CD4-positive, alpha-beta memory T cell (primary cell): ENCODE data around the gene RIBC2. TPM values are rescaled to one million over a fixed set of nuclear protein-coding genes. Genes with fewer than 3 reads are reported as not detected.
"Not testable (repeated sequence)": the region's sequence is repeated elsewhere in the genome, so short reads cannot be mapped to it uniquely, and the experiment has no call there.

Experiments used
- CTCF ChIA-PET: fragments of 350-600 bp; sonication (Branson Sonifier 250); formaldehyde crosslinking; loops from one replicate; lab custom pipeline; 2021; ENCODE audit warnings: inconsistent platforms; ENCODE audit not compliant: partially characterized antibody; lab: Charles Lee
- POLR2A ChIA-PET: fragments of 350-600 bp; sonication (Branson Sonifier 250); formaldehyde crosslinking; loops from one replicate; lab custom pipeline; 2021; ENCODE audit not compliant: partially characterized antibody; lab: Charles Lee
- DNase-seq, 5 donors: peaks; one replicate each; pipeline versions ENCODE4 v3.0.0 to v3.0.0-alpha.2; 2020 to 2022; ENCODE audit warnings: mixed read lengths in 1 of 5
- H3K27ac ChIP-seq: one replicate; pipeline ENCODE4 v1.7.0; 2013; ENCODE audit warnings: low read depth, low read length
- H3K27me3 ChIP-seq: 2 replicates; pipeline ENCODE4 v1.7.0; 2013; ENCODE audit warnings: mild to moderate bottlenecking, low read length, moderate library complexity; ENCODE audit not compliant: insufficient read depth
- H3K36me3 ChIP-seq: 2 replicates; pipeline ENCODE4 v1.7.0; 2013; ENCODE audit warnings: mild to moderate bottlenecking, low read length, moderate library complexity; ENCODE audit not compliant: insufficient read depth
- H3K4me1 ChIP-seq: 2 replicates; pipeline ENCODE4 v1.7.0; 2013; ENCODE audit warnings: mild to moderate bottlenecking, low read length, moderate library complexity; ENCODE audit not compliant: insufficient read depth
- H3K4me3 ChIP-seq, 2 donors: one replicate each; pipeline ENCODE4 v1.7.0; 2013; ENCODE audit warnings: low read length in 2 of 2, mild to moderate bottlenecking in 1 of 2
- H3K9me3 ChIP-seq, 2 donors: one replicate each; pipeline ENCODE4 v1.7.0; 2013; ENCODE audit warnings: low read length in 2 of 2, control low read depth in 1 of 2; ENCODE audit not compliant: control insufficient read depth in 1 of 2
- H3K27ac Mint-ChIP-seq, 7 donors: one replicate each; pipeline ENCODE4 v1.8.0; 2020 to 2021; ENCODE audit warnings: mixed read lengths in 7 of 7, mild to moderate bottlenecking in 6 of 7, inconsistent platforms in 3 of 7, moderate library complexity in 3 of 7
- H3K27me3 Mint-ChIP-seq, 2 donors: one replicate each; pipeline ENCODE4 v1.8.0; 2020 to 2021; ENCODE audit warnings: mixed read lengths in 2 of 2
- H3K36me3 Mint-ChIP-seq, 2 donors: one replicate each; pipeline ENCODE4 v1.8.0; 2020 to 2021; ENCODE audit warnings: mixed read lengths in 2 of 2, inconsistent platforms in 1 of 2, mild to moderate bottlenecking in 1 of 2
- H3K4me1 Mint-ChIP-seq, 4 donors: one replicate each; pipeline ENCODE4 v1.8.0; 2020 to 2021; ENCODE audit warnings: mixed read lengths in 4 of 4, mild to moderate bottlenecking in 1 of 4
- H3K4me3 Mint-ChIP-seq, 8 donors: one replicate each; pipeline ENCODE4 v1.8.0; 2020 to 2021; ENCODE audit warnings: mixed read lengths in 8 of 8, mild to moderate bottlenecking in 7 of 8, moderate library complexity in 6 of 8, inconsistent platforms in 3 of 8
- H3K9me3 Mint-ChIP-seq, 8 donors: one replicate each; pipeline ENCODE4 v1.8.0; 2020 to 2021; ENCODE audit warnings: mixed read lengths in 8 of 8, mild to moderate bottlenecking in 5 of 8, inconsistent platforms in 3 of 8, moderate library complexity in 1 of 8
- intact Hi-C: fragments of 100-400 bp; cut with micrococcal nuclease; formaldehyde crosslinking; loops from one replicate; pipeline ENCODE4 v1.15.1; 2023
- polyA plus RNA-seq, 2 donors: library from polyadenylated mRNA; unstranded; fragments of 300-500 nt; fragmentation: Illumina TruSeq; gene quantifications; one replicate each; pipeline ENCODE4 v1.2.3, GENCODE V29; 2021
- total RNA-seq, 2 experiments: library from RNA; stranded (reverse); gene quantifications; one replicate each; pipeline ENCODE4 v1.2.3, GENCODE V29; 2021

Gene RIBC2
- total and polyA plus RNA-seq, 4 experiments from 2014 or later = 0.13 TPM; not detected in 3

GRCh38 chr22:45429981-45430775 is 16.7 kb downstream of the RIBC2 start:
- Histone ChIP-seq H3K9me3 (no peaks in the 10 kb centered on the region), H3K36me3 (no peaks in the 10 kb centered on the region), H3K4me3 (no peak overlapping the region), H3K27me3 (no peaks in the 10 kb centered on the region), H3K27ac (no peak overlapping the region), H3K4me1 (no peaks in the 10 kb centered on the region)
- ChIA-PET CTCF (interaction anchor here (1.3 kb wide), 1 partner anchor 10 kb away, joined by 3 read pairs; no protein-coding TSS in a partner anchor), POLR2A (no interaction called here)
- H3K9me3 Mint-ChIP-seq = peaks cover 0 to 7% (median 0%) of the 10 kb centered on the region in 8 donors
- H3K4me1 Mint-ChIP-seq = peaks cover 0 to 1% (median under 1%) of the 10 kb centered on the region in 4 donors
- intact Hi-C loops = no loop called here
- DNase-seq = no peak
- no peak overlapping the region for H3K27ac Mint-ChIP-seq
- no peaks in the 10 kb centered on the region for H3K36me3 Mint-ChIP-seq
- H3K4me3 Mint-ChIP-seq = no peak overlapping the region
- no peaks in the 10 kb centered on the region for H3K27me3 Mint-ChIP-seq

- ChIA-PET POLR2A (no interaction called here), CTCF (interaction anchor here (1.7 kb wide), 1 partner anchor 160 kb away, joined by 3 read pairs; no protein-coding TSS in a partner anchor)
- intact Hi-C loops = no loop called here
- Mint-ChIP-seq H3K27ac (no peak overlapping the region), H3K36me3 (no peaks in the 10 kb centered on the region), H3K27me3 (no peaks in the 10 kb centered on the region), H3K4me1 (peaks cover 6 to 8% (median 7%) of the 10 kb centered on the region in 4 donors), H3K9me3 (peaks cover 0 to 7% (median 0%) of the 10 kb centered on the region in 8 donors), H3K4me3 (no peak overlapping the region)
- Histone ChIP-seq H3K27ac (no peak overlapping the region), H3K4me1 (peaks cover 6% of the 10 kb centered on the region), H3K4me3 (no peak overlapping the region), H3K27me3 (no peaks in the 10 kb centered on the region), H3K36me3 (no peaks in the 10 kb centered on the region), H3K9me3 (no peaks in the 10 kb centered on the region)
- DNase-seq = no peak
Measured at GRCh38 chr22:45430871-45431270, 17.4 kb downstream of the RIBC2 start.

- no peak overlapping the region for H3K27ac ChIP-seq
- POLR2A ChIA-PET = interaction anchor here (0.5 kb wide), 1 partner anchor 17 kb away, joined by 3 read pairs; no protein-coding TSS in a partner anchor
- no peaks in the 10 kb centered on the region for H3K36me3 ChIP-seq
- H3K9me3 ChIP-seq = no peaks in the 10 kb centered on the region
- H3K27me3 ChIP-seq = no peaks in the 10 kb centered on the region
- Mint-ChIP-seq H3K27ac (no peak overlapping the region), H3K4me3 (no peak overlapping the region), H3K4me1 (peaks cover 6 to 14% (median 9%) of the 10 kb centered on the region in 4 donors), H3K9me3 (no peaks in the 10 kb centered on the region), H3K27me3 (no peaks in the 10 kb centered on the region), H3K36me3 (no peaks in the 10 kb centered on the region)
- H3K4me3 ChIP-seq = no peak overlapping the region
- DNase-seq = no peak
- CTCF ChIA-PET = no interaction called here
- intact Hi-C loops = no loop called here
- H3K4me1 ChIP-seq = peaks cover 8% of the 10 kb centered on the region
Measured at GRCh38 chr22:45434981-45435380, 21.5 kb downstream of the RIBC2 start.

- ChIA-PET POLR2A (no interaction called here), CTCF (interaction anchor here (3.1 kb wide), 1 partner anchor 168 kb away, joined by 32 read pairs; no protein-coding TSS in a partner anchor)
- Mint-ChIP-seq H3K27me3 (no peaks in the 10 kb centered on the region), H3K4me3 (no peak overlapping the region), H3K36me3 (no peaks in the 10 kb centered on the region), H3K4me1 (peaks cover 6 to 16% (median 11%) of the 10 kb centered on the region in 4 donors), H3K27ac (peak overlapping the region in 3 of 7 donors; percentile 14 to 74 (median 47)), H3K9me3 (no peaks in the 10 kb centered on the region)
- H3K9me3 ChIP-seq = no peaks in the 10 kb centered on the region
- no peak overlapping the region for H3K27ac ChIP-seq
- peak; percentile 75 to 80 (median 76) for DNase-seq
- no peaks in the 10 kb centered on the region for H3K27me3 ChIP-seq
- no peak overlapping the region for H3K4me3 ChIP-seq
- intact Hi-C loops = no loop called here
- H3K36me3 ChIP-seq = no peaks in the 10 kb centered on the region
- peaks cover 8% of the 10 kb centered on the region for H3K4me1 ChIP-seq
Measured at GRCh38 chr22:45435544-45436139, 22.1 kb downstream of the RIBC2 start.

GRCh38 chr22:45436871-45437517 is 23.5 kb downstream of the RIBC2 start:
- POLR2A ChIA-PET = interaction anchor here (0.6 kb wide), 1 partner anchor 1101 kb away, joined by 3 read pairs; no protein-coding TSS in a partner anchor

GRCh38 chr22:45438336-45438735 is 24.8 kb downstream of the RIBC2 start:
- H3K27me3 ChIP-seq = no peaks in the 10 kb centered on the region
- H3K4me1 ChIP-seq = peaks cover 8% of the 10 kb centered on the region
- no peak for DNase-seq
- H3K4me3 ChIP-seq = no peak overlapping the region
- Mint-ChIP-seq H3K9me3 (no peaks in the 10 kb centered on the region), H3K4me1 (peaks cover 13 to 24% (median 19%) of the 10 kb centered on the region in 4 donors), H3K36me3 (no peaks in the 10 kb centered on the region), H3K27ac (no peak overlapping the region), H3K4me3 (no peak overlapping the region), H3K27me3 (peaks cover 0 to 3% of the 10 kb centered on the region in 2 donors)
- H3K9me3 ChIP-seq = no peaks in the 10 kb centered on the region
- no peak overlapping the region for H3K27ac ChIP-seq
- POLR2A ChIA-PET = no interaction called here
- CTCF ChIA-PET = interaction anchor here (1.2 to 3.1 kb wide), 3 partner anchors 127 to 171 kb away, joined by 3 to 32 read pairs (median 5); no protein-coding TSS in a partner anchor
- no peaks in the 10 kb centered on the region for H3K36me3 ChIP-seq
- intact Hi-C loops = no loop called here

More at GRCh38 chr22:45436871-45437517, 23.5 kb downstream of the RIBC2 start:
- H3K36me3 Mint-ChIP-seq, H3K4me3 Mint-ChIP-seq, H3K36me3 ChIP-seq, H3K27ac ChIP-seq, H3K4me3 ChIP-seq, H3K4me1 ChIP-seq, H3K9me3 Mint-ChIP-seq, H3K27me3 ChIP-seq, H3K9me3 ChIP-seq, intact Hi-C loops, H3K27me3 Mint-ChIP-seq: not testable (repeated sequence)
- DNase-seq = peak in 1 of 5 donors; percentile 16
- Mint-ChIP-seq H3K4me1 (peaks cover 13 to 24% (median 19%) of the 10 kb centered on the region in 4 donors), H3K27ac (peak overlapping the region in 1 of 7 donors; percentile 50)
- CTCF ChIA-PET = interaction anchor here (0.8 to 3.1 kb wide), 9 partner anchors 11 to 181 kb away, joined by 3 to 32 read pairs (median 3); no protein-coding TSS in a partner anchor
